Loucy (cell line): ENCODE results near the gene UPK3B.
"Not testable (repeated sequence)": the region's sequence is repeated elsewhere in the genome, so short reads cannot be mapped to it uniquely, and the experiment has no call there.

Experiments used
- CTCF ChIP-seq: fragments of 200-600 bp; sonication (generic); conservative IDR thresholded peaks from 2 replicates; pipeline ENCODE4 v1.5.1; 2014; ENCODE audit warnings: mild to moderate bottlenecking, antibody characterized with exemption, low read length
- EZH2phosphoT487 ChIP-seq: fragments of 200-600 bp; IDR thresholded peaks from 2 replicates; pipeline ENCODE4 v1.6.1; 2018; ENCODE audit warnings: antibody characterized with exemption, mild to moderate bottlenecking, moderate library complexity, borderline replicate concordance

- TF ChIP-seq CTCF, EZH2phosphoT487: not testable (repeated sequence)
These were observed 39.5 kb downstream of the UPK3B start for GRCh38 chr7:76549855-76550248.
